ENCODE results near the gene SLC22A5.
A peak's percentile ranks its signal among the peaks of the same experiment; 100 is the strongest.

Gene SLC22A5

GRCh38 chr5:132424167-132424880, 54.8 kb downstream of the SLC22A5 start:
- no peak for TF ChIP-seq CTCF (IDR thresholded peaks at IDR 0.05)
- Histone ChIP-seq H3K4me3 (no peak overlapping the region), H3K36me3 (peaks cover 0 to 16% (median 3%) of the 10 kb centered on the region in 3 donors), H3K9me3 (no peaks in the 10 kb centered on the region), H3K27ac (peak overlapping the region; percentile 49 to 72), H3K4me1 (peaks cover 0 to 100% (median 91%) of the 10 kb centered on the region in 4 donors), H3K27me3 (no peaks in the 10 kb centered on the region)
- DNase-seq = no peak
- intact Hi-C loops (cut with DNase I; ENCODE audit: low total_unique reads) = loop anchor here (5.0 kb wide), 1 partner anchor 37 kb away; no protein-coding TSS in a partner anchor

- Histone ChIP-seq H3K4me3 (no peak overlapping the region), H3K4me1 (peaks cover 0 to 100% (median 83%) of the 10 kb centered on the region in 4 donors), H3K27ac (peak overlapping the region; percentile 55 to 72), H3K36me3 (peaks cover 0 to 12% (median 3%) of the 10 kb centered on the region in 3 donors), H3K27me3 (no peaks in the 10 kb centered on the region), H3K9me3 (no peaks in the 10 kb centered on the region)
- no peak for TF ChIP-seq CTCF (IDR thresholded peaks at IDR 0.05)
- intact Hi-C loops (cut with DNase I; ENCODE audit: low total_unique reads) = no loop called here
- no peak for DNase-seq
Observed at GRCh38 chr5:132425009-132425937, 55.8 kb downstream of the SLC22A5 start.

GRCh38 chr5:132425975-132426524, 56.5 kb downstream of the SLC22A5 start:
- Histone ChIP-seq H3K4me1 (peaks cover 0 to 100% (median 76%) of the 10 kb centered on the region in 4 donors), H3K4me3 (no peak overlapping the region), H3K36me3 (peaks cover 0 to 8% (median 3%) of the 10 kb centered on the region in 3 donors), H3K27me3 (no peaks in the 10 kb centered on the region), H3K9me3 (no peaks in the 10 kb centered on the region), H3K27ac (peak overlapping the region; percentile 55 to 72)
- intact Hi-C loops (cut with DNase I; ENCODE audit: low total_unique reads) = no loop called here
- no peak for TF ChIP-seq CTCF (IDR thresholded peaks at IDR 0.05)
- no peak for DNase-seq

GRCh38 chr5:132426525-132427138, 57.1 kb downstream of the SLC22A5 start:
- Histone ChIP-seq H3K9me3 (no peaks in the 10 kb centered on the region), H3K4me3 (no peak overlapping the region), H3K36me3 (peaks cover 0 to 8% (median 3%) of the 10 kb centered on the region in 3 donors), H3K4me1 (peaks cover 0 to 97% (median 72%) of the 10 kb centered on the region in 4 donors), H3K27ac (peak overlapping the region; percentile 55 to 72), H3K27me3 (no peaks in the 10 kb centered on the region)
- intact Hi-C loops (cut with DNase I; ENCODE audit: low total_unique reads) = no loop called here
- peak; percentile 21 to 23 for TF ChIP-seq CTCF (IDR thresholded peaks at IDR 0.05)
- DNase-seq = peak; percentile 87 to 90

All from tibial artery (tissue), 4 donors.